H1 (cell line): ENCODE measurements around the gene ACTR2. TPM values are rescaled to one million over a fixed set of nuclear protein-coding genes. Genes with fewer than 3 reads are reported as not detected.

Experiments
- ASH2L ChIP-seq: fragments of 200-600, 300-600 bp; sonication (generic); IDR thresholded peaks from one replicate; pipeline ENCODE4 v1.7.1; 2017; ENCODE audit warnings: low read length
- BCL11A ChIP-seq, 2 experiments: IDR thresholded peaks; one replicate each; pipeline ENCODE4 v1.6.1; 2011; ENCODE audit warnings: low read depth in 2 of 2, low read length in 2 of 2, mild to moderate bottlenecking in 2 of 2
- EZH2 ChIP-seq: fragments of 200-600 bp; sonication (generic); IDR thresholded peaks from 2 replicates; pipeline ENCODE4 v1.7.1; 2012; ENCODE audit warnings: low read depth, mild to moderate bottlenecking, moderate library complexity, low read length, inconsistent platforms; ENCODE audit not compliant: severe bottlenecking
- HDAC2 ChIP-seq, 2 experiments: fragments of 300-600 bp in 1 of 2; sonication (generic) in 1 of 2; IDR thresholded peaks; 2 replicates each; pipeline ENCODE4 v1.6.1; 2011 to 2012; ENCODE audit warnings: low read depth in 2 of 2, low read length in 2 of 2, mild to moderate bottlenecking in 2 of 2, moderate library complexity in 2 of 2, borderline replicate concordance in 1 of 2, inconsistent platforms in 1 of 2
- NRF1 ChIP-seq: IDR thresholded peaks from 2 replicates; pipeline ENCODE4 v1.6.1; 2011; ENCODE audit warnings: mild to moderate bottlenecking, low read depth, low read length, improper control_type of control experiment
- SIRT6 ChIP-seq: IDR thresholded peaks from one replicate; pipeline ENCODE4 v1.7.1; 2012; ENCODE audit warnings: low read length, inconsistent platforms
- SP4 ChIP-seq: IDR thresholded peaks from 2 replicates; pipeline ENCODE4 v1.6.1; 2012; ENCODE audit warnings: low read length, inconsistent platforms
- TAF1 ChIP-seq: IDR thresholded peaks from 2 replicates; pipeline ENCODE4 v1.6.1; 2011; ENCODE audit warnings: mild to moderate bottlenecking, low read depth, low read length
- TCF12 ChIP-seq: IDR thresholded peaks from 2 replicates; pipeline ENCODE4 v1.6.1; 2011; ENCODE audit warnings: low read depth, mild to moderate bottlenecking, low read length
- polyA plus RNA-seq, 7 experiments: library from polyadenylated mRNA; depleted of rRNA in 3 of 7; stranded (reverse) in 5 of 7; unstranded in 2 of 7; fragments of >200 nt in 5 of 7; fragments of 200-250 nt in 2 of 7; gene quantifications; 1 replicate in 5 of 7; 2 replicates in 1 of 7; 4 replicates in 1 of 7; pipeline versions ENCODE4 v1.2.1 to v1.2.3, GENCODE V29; 2011 to 2013; ENCODE audit warnings: missing spikeins in 2 of 7, mixed read lengths in 2 of 7
- total RNA-seq: library from RNA; stranded (reverse); fragmentation: NEBNext Ultra II Directional; extraction: Animal tissue kit (Norgen Biotek cat#: 25700); gene quantifications from 2 replicates; pipeline ENCODE4 v1.2.1, GENCODE V29; 2021
- TF ChIP-seq, protein P1 (sequence below): fragments of 300-600 bp; sonication (generic); IDR thresholded peaks from 2 replicates; pipeline ENCODE4 v1.7.1; 2012; ENCODE audit warnings: low read length, moderate library complexity, mild to moderate bottlenecking, inconsistent platforms; ENCODE audit not compliant: insufficient replicate concordance
- TF ChIP-seq, protein P2 (sequence below): IDR thresholded peaks from 2 replicates; pipeline ENCODE4 v1.6.1; 2012; ENCODE audit warnings: inconsistent platforms

ACTR2 gene
- total and polyA plus RNA-seq, 2 of the 8 experiments (the other 6 are each of a cell fraction or from before 2014, with no cell fraction given): 28.3 to 171 TPM

DNA sequence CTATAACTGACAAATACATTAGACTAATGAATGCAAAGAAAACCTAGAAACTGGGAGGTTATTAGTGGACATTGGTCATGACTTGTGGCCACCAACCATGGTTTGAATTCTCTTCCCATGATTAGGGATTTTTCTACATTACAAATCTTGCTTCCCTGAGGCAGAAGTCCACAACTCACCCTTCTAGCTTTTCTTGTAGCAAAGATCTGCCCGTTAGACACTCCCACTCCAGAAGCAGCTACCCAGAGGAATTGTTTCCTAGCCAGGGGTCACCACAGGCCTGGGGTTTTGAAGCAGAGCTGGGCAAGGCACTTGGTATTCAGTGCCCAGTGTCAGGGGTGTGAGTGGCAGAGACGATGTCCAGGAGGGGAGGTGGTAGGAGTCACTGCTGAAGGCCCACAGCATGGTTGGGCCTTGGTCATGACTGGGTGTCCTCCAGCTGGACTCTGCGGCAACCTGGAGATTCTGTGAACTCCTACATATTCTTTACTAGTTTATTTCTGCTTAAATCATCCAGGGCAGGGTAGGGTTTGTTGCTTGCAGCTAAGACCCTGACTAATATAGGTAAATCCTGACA lies 54.9 kb downstream of the ACTR2 start (continued):
- TF ChIP-seq, protein P1, sequence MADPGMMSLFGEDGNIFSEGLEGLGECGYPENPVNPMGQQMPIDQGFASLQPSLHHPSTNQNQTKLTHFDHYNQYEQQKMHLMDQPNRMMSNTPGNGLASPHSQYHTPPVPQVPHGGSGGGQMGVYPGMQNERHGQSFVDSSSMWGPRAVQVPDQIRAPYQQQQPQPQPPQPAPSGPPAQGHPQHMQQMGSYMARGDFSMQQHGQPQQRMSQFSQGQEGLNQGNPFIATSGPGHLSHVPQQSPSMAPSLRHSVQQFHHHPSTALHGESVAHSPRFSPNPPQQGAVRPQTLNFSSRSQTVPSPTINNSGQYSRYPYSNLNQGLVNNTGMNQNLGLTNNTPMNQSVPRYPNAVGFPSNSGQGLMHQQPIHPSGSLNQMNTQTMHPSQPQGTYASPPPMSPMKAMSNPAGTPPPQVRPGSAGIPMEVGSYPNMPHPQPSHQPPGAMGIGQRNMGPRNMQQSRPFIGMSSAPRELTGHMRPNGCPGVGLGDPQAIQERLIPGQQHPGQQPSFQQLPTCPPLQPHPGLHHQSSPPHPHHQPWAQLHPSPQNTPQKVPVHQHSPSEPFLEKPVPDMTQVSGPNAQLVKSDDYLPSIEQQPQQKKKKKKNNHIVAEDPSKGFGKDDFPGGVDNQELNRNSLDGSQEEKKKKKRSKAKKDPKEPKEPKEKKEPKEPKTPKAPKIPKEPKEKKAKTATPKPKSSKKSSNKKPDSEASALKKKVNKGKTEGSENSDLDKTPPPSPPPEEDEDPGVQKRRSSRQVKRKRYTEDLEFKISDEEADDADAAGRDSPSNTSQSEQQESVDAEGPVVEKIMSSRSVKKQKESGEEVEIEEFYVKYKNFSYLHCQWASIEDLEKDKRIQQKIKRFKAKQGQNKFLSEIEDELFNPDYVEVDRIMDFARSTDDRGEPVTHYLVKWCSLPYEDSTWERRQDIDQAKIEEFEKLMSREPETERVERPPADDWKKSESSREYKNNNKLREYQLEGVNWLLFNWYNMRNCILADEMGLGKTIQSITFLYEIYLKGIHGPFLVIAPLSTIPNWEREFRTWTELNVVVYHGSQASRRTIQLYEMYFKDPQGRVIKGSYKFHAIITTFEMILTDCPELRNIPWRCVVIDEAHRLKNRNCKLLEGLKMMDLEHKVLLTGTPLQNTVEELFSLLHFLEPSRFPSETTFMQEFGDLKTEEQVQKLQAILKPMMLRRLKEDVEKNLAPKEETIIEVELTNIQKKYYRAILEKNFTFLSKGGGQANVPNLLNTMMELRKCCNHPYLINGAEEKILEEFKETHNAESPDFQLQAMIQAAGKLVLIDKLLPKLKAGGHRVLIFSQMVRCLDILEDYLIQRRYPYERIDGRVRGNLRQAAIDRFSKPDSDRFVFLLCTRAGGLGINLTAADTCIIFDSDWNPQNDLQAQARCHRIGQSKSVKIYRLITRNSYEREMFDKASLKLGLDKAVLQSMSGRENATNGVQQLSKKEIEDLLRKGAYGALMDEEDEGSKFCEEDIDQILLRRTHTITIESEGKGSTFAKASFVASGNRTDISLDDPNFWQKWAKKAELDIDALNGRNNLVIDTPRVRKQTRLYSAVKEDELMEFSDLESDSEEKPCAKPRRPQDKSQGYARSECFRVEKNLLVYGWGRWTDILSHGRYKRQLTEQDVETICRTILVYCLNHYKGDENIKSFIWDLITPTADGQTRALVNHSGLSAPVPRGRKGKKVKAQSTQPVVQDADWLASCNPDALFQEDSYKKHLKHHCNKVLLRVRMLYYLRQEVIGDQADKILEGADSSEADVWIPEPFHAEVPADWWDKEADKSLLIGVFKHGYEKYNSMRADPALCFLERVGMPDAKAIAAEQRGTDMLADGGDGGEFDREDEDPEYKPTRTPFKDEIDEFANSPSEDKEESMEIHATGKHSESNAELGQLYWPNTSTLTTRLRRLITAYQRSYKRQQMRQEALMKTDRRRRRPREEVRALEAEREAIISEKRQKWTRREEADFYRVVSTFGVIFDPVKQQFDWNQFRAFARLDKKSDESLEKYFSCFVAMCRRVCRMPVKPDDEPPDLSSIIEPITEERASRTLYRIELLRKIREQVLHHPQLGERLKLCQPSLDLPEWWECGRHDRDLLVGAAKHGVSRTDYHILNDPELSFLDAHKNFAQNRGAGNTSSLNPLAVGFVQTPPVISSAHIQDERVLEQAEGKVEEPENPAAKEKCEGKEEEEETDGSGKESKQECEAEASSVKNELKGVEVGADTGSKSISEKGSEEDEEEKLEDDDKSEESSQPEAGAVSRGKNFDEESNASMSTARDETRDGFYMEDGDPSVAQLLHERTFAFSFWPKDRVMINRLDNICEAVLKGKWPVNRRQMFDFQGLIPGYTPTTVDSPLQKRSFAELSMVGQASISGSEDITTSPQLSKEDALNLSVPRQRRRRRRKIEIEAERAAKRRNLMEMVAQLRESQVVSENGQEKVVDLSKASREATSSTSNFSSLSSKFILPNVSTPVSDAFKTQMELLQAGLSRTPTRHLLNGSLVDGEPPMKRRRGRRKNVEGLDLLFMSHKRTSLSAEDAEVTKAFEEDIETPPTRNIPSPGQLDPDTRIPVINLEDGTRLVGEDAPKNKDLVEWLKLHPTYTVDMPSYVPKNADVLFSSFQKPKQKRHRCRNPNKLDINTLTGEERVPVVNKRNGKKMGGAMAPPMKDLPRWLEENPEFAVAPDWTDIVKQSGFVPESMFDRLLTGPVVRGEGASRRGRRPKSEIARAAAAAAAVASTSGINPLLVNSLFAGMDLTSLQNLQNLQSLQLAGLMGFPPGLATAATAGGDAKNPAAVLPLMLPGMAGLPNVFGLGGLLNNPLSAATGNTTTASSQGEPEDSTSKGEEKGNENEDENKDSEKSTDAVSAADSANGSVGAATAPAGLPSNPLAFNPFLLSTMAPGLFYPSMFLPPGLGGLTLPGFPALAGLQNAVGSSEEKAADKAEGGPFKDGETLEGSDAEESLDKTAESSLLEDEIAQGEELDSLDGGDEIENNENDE: no peak
- TF ChIP-seq, protein P2, sequence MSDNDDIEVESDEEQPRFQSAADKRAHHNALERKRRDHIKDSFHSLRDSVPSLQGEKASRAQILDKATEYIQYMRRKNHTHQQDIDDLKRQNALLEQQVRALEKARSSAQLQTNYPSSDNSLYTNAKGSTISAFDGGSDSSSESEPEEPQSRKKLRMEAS: no peak
- TF ChIP-seq HDAC2 (IDR thresholded peaks at IDR 0.05; ENCODE audit: borderline replicate concordance in 1 of 2, low read depth in 2 of 2, low read length in 2 of 2) (no peak), EZH2 (no peak), NRF1 (no peak), ASH2L (no peak), SIRT6 (no peak), TAF1 (no peak), BCL11A (IDR thresholded peaks at IDR 0.05; ENCODE audit: low read depth in 2 of 2, low read length in 2 of 2) (no peak), SP4 (no peak), TCF12 (no peak)
